Stimulated activated naive CD8-positive, alpha-beta T cell treated with anti-CD3 and anti-CD28 coated beads, Interleukin-15, Interleukin-2, amounts not matched to agents 100 ng/mL and 50 ng/mL, for 24 hours (primary cell): ENCODE results near the gene GAREM1.
A peak's percentile ranks its signal among the peaks of the same experiment; 100 is the strongest.

Experiments
- H3K27ac Mint-ChIP-seq: one replicate; pipeline ENCODE4 v1.8.0; 2021; ENCODE audit warnings: mild to moderate bottlenecking, mixed read lengths
- H3K27me3 Mint-ChIP-seq: one replicate; pipeline ENCODE4 v1.8.0; 2021; ENCODE audit warnings: mixed read lengths
- H3K36me3 Mint-ChIP-seq: one replicate; pipeline ENCODE4 v1.8.0; 2021; ENCODE audit warnings: low read depth, mixed read lengths
- H3K4me1 Mint-ChIP-seq: one replicate; pipeline ENCODE4 v1.8.0; 2021; ENCODE audit warnings: low read depth, mixed read lengths
- H3K4me3 Mint-ChIP-seq: one replicate; pipeline ENCODE4 v1.8.0; 2021; ENCODE audit warnings: mild to moderate bottlenecking, mixed read lengths
- H3K9me3 Mint-ChIP-seq: one replicate; pipeline ENCODE4 v1.8.0; 2021; ENCODE audit warnings: mixed read lengths

GAREM1 gene

DNA sequence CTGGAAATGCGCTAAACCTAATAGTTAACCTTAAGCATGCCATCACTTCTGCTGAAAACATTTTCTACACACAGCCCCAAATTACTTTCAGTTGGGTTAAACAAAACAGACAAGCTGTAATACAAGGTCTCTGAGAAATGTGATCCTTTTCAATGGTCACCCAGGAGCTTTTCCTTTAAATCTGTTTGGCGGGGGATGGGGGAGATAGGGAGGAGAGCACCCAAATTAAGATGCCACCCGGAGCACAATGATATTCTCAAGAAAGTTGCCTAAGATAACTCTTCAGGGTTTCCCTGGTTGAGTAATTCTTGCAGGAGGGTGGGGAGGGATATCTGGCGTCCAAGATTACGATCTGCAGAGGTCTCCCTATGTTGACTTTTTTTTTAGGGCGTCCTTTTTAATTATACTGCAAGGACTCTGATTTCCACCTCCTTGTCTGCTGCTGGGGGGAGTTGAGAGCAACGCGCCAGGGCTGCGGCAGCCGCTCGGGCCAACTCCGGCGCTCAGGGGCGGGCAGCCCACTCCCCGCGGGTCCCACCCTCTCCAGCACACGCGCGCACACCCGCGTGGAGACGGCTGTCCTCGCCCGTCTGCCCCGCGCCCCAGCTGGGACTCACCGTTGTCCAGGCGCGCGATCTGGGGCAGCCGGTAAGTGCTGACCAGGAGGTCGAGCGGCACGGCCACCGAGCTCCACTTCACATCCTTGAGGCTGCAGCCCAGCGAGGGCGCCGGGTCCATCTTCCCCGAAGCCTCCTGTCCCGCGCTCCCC, 807 bp downstream of the GAREM1 start:
- H3K27ac Mint-ChIP-seq = no peak overlapping the region
- H3K27me3 Mint-ChIP-seq = peaks cover 72% of the 10 kb centered on the region
- H3K4me1 Mint-ChIP-seq = peaks cover 26% of the 10 kb centered on the region
- H3K36me3 Mint-ChIP-seq = no peaks in the 10 kb centered on the region
- H3K9me3 Mint-ChIP-seq = no peaks in the 10 kb centered on the region
- H3K4me3 Mint-ChIP-seq = peak overlapping the region; percentile 73

DNA sequence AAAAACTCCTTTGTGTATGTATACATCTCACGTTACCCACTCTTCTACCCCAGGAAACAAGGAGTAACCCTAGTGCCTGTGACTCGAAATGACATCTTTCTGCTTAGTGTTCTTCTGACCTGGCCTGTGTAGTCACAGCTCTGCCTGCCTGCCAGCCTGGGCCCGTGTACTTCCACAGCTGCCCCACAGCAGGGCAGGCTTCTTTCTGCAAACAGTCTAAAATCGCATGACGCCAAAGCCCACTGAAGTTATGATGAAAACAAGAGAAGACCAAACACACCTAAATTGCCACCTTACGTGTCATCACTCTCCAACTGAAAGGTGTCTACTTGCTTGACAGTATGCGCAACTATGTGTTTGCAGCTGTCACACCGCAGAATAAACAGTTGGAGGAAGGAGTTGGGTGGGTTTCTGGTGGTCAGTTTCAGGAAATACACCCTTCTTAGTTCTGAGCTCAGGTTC, 1.5 kb downstream of the GAREM1 start:
- Mint-ChIP-seq H3K27ac (no peak overlapping the region), H3K4me1 (peaks cover 26% of the 10 kb centered on the region), H3K4me3 (peak overlapping the region; percentile 73), H3K36me3 (no peaks in the 10 kb centered on the region), H3K27me3 (peaks cover 74% of the 10 kb centered on the region), H3K9me3 (no peaks in the 10 kb centered on the region)

DNA sequence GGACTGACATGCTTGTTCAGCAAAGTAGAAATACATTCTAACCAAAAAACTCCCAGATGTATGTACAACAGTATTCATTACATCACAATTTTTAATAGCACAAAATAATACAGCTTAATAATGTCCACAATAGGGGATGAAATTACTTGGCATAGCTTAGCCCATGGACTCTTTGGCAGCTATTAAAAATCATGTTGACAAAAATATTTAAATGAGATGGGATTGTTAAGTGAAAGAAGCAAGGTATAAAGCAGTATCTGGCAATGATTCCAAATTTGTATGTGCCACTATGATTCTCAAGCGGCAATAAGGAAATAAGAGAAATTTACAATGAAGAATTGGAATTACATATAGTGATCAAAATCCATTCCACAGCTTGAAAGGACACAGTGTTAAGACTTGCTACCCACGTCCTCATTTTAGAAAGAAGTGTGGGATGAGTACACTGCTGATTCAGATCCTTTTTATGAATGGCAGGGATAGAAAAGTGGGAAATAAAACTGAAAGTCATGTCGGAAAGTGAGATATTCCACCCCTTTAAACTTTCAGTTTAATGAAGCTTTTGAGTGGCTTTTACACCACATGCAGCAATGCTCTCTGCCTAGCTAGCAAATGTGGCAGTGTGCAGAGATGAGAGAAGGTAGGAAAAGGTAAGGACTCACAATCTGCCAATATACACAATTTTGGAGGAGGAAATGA, 2.4 kb downstream of the GAREM1 start:
- Mint-ChIP-seq H3K4me3 (no peak overlapping the region), H3K27ac (no peak overlapping the region), H3K4me1 (peaks cover 26% of the 10 kb centered on the region), H3K9me3 (no peaks in the 10 kb centered on the region), H3K36me3 (no peaks in the 10 kb centered on the region), H3K27me3 (peaks cover 66% of the 10 kb centered on the region)

DNA sequence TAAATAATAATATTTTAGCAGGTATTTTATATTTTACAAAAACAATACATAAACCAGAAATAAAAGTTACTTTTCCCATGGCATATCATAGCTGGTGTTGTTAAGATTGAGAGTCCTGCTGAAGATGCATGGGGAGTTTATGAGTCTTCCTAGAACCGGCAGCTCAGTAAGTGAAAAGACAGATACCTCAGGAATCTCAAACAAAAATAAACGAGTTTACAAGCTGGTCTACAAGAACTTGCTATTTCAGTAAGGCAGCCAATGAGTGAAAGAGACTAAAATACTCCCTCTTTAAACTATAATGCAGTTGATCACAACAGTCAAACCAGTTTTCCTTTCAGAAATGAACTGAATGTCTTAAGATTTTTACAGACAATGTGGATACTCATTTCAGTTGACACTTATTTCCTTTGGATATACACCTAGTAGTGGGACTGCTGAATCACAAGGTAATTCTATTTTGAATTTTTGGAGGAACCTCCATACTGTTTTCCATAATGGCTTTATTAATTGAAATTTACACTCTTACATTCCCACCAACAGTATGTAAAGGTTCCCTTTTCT, 8.9 kb downstream of the GAREM1 start:
- no peak overlapping the region for H3K4me3 Mint-ChIP-seq
- no peaks in the 10 kb centered on the region for H3K4me1 Mint-ChIP-seq
- no peaks in the 10 kb centered on the region for H3K36me3 Mint-ChIP-seq
- no peaks in the 10 kb centered on the region for H3K9me3 Mint-ChIP-seq
- peaks cover 58% of the 10 kb centered on the region for H3K27me3 Mint-ChIP-seq
- H3K27ac Mint-ChIP-seq = no peak overlapping the region

DNA sequence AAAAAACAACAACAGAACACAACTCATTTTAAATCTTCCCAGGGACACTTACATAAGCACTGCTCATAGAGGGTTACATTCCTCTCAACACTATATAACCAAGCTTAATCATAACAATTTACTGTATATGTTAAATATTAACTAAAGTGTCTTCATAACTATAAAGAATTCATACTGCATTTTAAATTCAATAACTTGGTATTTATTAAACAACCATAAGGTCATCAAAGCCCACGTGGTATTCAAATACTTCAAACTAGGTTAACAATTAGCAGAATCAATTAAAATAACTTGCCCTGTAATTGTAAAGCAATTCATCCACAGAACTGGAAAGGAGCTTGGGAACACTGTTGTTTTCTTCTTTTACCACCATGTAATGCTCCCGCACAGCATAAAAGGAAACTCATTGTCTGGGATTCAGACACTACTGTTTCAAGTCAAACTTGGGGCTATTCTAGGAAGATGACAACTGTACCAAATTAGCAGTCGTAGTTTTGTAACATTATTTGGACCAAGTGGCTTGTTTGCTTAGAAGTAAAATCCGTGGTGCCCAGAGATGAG, 10.4 kb downstream of the GAREM1 start:
- Mint-ChIP-seq H3K4me1 (no peaks in the 10 kb centered on the region), H3K4me3 (no peak overlapping the region), H3K27me3 (peaks cover 58% of the 10 kb centered on the region), H3K36me3 (no peaks in the 10 kb centered on the region), H3K9me3 (no peaks in the 10 kb centered on the region), H3K27ac (no peak overlapping the region)

DNA sequence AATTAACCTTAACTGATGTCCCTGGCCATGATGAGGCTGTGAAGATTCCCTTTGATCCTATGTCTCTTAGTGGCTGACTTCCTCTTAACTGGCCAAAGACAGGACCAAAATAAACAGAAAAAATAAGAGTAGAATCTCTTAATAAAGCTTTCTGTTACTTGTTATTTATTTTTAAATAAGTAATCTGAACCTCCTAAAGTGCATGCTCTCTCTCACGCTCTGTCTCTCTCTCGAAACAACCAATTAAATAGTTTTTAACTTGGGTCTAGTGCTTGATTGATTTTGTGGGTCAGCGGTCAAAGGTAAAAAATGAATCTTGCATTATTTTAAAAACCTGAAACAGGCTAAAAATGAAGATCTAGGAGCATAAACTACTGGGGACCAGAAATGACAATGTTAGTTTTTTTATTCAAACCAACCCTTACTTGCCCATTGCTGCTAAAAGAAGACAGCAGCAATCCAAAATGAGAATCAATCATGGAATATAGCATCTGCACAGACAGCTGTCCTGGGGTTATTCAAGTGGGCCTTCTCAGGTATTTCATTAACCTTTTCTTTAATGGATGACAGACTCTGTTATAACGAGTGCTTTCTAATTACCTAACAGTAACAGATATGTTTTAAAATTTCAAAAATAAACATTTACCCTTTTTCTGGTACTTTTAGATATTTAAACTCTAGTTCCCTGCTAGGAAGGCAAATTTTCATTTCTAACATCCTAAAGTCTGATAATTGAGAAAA, 11.2 kb downstream of the GAREM1 start:
- no peaks in the 10 kb centered on the region for H3K36me3 Mint-ChIP-seq
- no peak overlapping the region for H3K4me3 Mint-ChIP-seq
- no peaks in the 10 kb centered on the region for H3K9me3 Mint-ChIP-seq
- no peaks in the 10 kb centered on the region for H3K4me1 Mint-ChIP-seq
- peaks cover 60% of the 10 kb centered on the region for H3K27me3 Mint-ChIP-seq
- H3K27ac Mint-ChIP-seq = no peak overlapping the region

DNA sequence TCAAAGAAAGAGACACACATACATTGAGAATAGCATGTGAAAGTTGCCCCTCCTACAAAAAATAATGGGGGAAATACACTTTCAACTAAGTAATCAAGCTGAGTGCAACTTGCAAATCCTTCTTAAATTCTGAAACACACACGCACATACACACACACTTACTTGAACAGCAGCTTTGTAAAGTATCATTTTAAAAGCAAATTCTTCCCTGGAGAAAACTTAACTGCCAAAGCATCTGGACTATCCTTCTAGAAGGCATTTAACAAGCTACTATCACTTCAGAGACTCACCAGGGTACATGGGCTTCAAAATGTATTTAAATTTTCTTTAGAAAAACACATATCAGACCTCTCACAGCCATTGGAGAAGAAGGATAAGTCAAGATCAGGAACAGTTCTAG, 15.3 kb downstream of the GAREM1 start:
- Mint-ChIP-seq H3K4me3 (no peak overlapping the region), H3K4me1 (no peaks in the 10 kb centered on the region), H3K27ac (no peak overlapping the region), H3K27me3 (peaks cover 53% of the 10 kb centered on the region), H3K36me3 (no peaks in the 10 kb centered on the region), H3K9me3 (no peaks in the 10 kb centered on the region)

DNA sequence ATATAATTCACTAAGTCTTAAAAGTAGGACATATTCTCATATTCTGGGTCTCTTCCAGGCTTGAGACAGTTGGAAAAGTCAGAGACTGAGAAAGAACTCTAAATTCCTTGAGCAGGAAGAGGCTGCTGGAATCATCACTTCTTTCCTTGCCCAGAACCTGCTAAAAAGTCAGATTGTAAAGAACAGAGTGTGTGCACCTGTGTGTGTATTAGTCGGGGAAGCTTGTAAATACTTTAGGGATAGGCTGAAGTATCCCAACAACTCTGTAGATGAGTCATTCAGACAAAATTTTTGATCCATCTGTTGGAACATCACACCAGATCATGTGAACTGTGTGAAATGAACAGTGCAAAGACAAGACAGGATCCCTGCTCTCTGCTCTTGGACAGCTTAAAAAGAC, 16.1 kb downstream of the GAREM1 start:
- Mint-ChIP-seq H3K27me3 (peaks cover 46% of the 10 kb centered on the region), H3K36me3 (no peaks in the 10 kb centered on the region), H3K4me3 (no peak overlapping the region), H3K4me1 (no peaks in the 10 kb centered on the region), H3K27ac (no peak overlapping the region), H3K9me3 (no peaks in the 10 kb centered on the region)

DNA sequence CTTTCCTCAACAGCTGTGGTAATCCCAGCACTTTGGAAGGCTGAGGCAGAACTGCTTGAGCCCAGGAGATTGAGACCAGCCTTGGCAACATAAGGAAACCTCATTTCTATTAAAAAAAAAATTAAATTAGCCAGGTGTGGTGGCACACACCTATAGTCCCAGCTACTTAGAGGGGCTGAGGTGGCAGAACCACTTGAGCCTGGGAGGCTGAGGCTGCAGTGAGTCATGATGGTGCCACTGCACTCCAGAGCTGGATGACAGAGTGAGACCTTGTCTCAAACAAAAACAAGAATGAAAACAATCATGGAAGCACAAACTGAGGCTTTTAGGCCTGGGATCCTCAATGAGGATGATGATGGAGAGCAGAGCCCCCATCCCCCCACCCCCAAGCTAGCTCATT, 19.8 kb downstream of the GAREM1 start:
- peaks cover 31% of the 10 kb centered on the region for H3K27me3 Mint-ChIP-seq

DNA sequence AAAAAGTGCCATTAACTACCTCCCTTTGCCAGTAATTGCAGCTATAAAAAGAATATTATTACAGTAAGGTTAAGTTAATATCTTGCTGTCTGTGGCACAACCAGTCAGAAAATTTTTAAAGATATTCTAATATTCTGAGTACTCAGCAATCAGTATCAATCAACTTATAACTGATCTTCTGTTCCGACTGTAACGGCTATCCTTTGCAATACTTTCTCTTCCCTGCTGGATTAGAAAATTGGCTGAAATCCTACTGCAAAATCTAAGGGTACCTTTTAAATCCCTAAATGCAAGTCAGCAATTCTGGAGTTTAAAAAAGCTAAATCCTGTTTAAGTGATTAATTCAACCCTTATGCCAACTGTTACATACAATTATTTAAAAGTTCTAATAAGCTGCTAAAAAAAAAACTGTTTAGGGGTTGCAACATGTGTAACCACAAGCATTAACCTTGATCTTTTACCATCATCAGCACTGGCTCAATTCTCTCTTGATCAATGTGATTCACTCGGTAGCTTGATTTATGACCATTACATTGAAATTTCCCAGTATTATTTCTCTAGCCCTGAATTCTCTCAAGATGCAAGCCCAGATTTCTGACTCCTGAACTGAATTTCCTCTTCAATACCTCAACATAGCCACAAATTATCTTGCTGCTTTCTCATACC, 20.5 kb downstream of the GAREM1 start:
- Mint-ChIP-seq H3K9me3 (no peaks in the 10 kb centered on the region), H3K4me1 (no peaks in the 10 kb centered on the region)

More for the DNA sequence above, 19.8 kb downstream of the GAREM1 start:
- H3K4me3 Mint-ChIP-seq = no peak overlapping the region
- no peaks in the 10 kb centered on the region for H3K4me1 Mint-ChIP-seq
- no peak overlapping the region for H3K27ac Mint-ChIP-seq
- H3K36me3 Mint-ChIP-seq = no peaks in the 10 kb centered on the region
- H3K9me3 Mint-ChIP-seq = no peaks in the 10 kb centered on the region

DNA sequence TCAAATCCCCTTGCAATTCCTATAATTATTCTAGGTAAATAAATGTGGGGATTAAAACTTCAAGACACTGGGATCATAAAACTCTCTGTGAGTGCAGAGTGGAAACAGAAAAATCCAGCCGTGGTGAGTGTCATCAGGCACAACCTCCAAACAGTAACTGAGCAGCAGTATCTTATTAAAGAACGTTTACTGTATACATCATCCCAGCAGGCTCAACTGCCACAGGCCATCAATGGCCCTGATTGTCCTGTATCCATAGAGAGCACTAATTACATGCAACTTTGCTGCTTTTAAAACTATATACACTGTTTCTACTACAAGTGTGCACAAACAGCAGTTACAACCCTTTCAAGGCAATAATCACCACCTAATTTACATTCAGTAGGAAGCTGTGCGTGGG, 23.9 kb downstream of the GAREM1 start:
- Mint-ChIP-seq H3K4me1 (no peaks in the 10 kb centered on the region), H3K36me3 (no peaks in the 10 kb centered on the region), H3K27me3 (peaks cover 10% of the 10 kb centered on the region), H3K27ac (no peak overlapping the region), H3K4me3 (no peak overlapping the region), H3K9me3 (no peaks in the 10 kb centered on the region)

More for the DNA sequence above, 20.5 kb downstream of the GAREM1 start:
- peaks cover 24% of the 10 kb centered on the region for H3K27me3 Mint-ChIP-seq
- H3K27ac Mint-ChIP-seq = no peak overlapping the region
- H3K36me3 Mint-ChIP-seq = no peaks in the 10 kb centered on the region
- no peak overlapping the region for H3K4me3 Mint-ChIP-seq

DNA sequence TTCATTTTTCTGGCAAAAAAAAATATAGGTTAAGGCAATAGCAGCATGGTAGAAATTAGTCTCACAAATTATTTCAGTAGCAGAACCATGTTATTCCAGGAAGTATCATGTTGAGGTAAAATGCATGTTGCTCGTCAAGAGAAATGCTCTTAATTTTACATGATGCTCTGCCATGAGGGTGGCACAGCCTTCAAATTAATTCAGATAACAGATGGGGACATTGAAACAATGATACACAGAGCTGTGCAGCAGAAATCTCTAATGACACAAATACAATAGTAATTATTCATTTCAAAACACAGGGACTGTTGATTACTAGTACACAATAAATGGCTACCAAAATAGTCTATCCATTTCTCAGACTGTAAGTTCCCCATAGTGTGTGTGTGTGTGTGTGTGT, 24.8 kb downstream of the GAREM1 start:
- Mint-ChIP-seq H3K4me3 (no peak overlapping the region), H3K27me3 (peaks cover 15% of the 10 kb centered on the region), H3K36me3 (no peaks in the 10 kb centered on the region), H3K27ac (no peak overlapping the region), H3K4me1 (no peaks in the 10 kb centered on the region), H3K9me3 (no peaks in the 10 kb centered on the region)

DNA sequence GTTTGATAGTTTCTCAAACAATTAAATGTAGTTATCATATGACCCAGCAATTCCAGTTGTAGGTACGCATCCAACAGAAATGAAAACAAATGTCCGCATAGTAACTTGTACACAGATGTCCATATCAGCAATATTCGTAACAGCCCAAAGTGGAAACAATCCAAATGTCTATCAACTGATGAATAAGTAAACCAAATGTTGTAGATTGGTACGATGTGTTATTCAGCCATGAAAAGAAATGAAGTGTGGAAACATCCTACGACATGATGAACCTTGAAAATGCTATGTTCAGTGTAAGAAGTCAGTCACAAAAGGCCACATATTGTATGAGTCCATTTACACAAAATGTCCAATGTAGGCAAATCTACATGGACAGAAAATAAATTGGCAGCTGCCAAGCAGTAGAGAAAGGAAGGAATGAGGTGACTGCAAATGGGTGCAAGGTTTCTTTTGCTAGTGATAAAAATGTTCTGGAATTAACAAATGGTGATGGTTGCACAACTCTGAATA, 26.9 kb downstream of the GAREM1 start:
- Mint-ChIP-seq H3K4me1 (no peaks in the 10 kb centered on the region), H3K27me3 (peaks cover 15% of the 10 kb centered on the region), H3K36me3 (no peaks in the 10 kb centered on the region), H3K27ac (no peak overlapping the region), H3K9me3 (no peaks in the 10 kb centered on the region), H3K4me3 (no peak overlapping the region)

DNA sequence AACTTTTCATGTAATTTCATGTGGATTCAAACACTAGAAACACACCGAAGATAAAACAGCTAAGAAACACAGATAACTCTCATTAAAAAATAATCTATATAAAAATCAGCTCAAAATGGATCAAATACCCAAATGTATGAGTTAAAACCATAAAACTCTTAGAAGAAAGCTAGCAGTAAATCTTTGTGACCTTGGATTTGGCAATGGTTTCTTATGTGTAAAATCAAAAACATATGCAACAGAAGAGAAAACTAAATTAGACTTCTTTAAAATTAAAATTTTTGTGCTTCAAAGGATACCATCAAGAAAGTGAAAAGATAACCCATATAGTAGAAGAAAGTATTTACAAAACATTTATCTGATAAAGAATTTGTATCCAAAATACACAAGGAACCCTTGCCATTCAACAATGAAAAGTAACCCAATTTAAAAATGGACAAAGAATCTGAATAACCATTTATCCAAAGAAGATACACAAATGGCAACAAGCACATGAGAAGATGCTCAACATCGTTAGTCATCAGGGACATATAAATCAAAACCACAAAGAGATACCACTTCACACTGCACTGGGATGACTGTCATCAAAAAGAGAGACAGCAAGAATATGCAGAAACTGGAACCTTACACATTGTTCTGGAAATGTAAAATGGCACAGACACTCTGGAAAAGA, 27.5 kb downstream of the GAREM1 start:
- Mint-ChIP-seq H3K4me1 (no peaks in the 10 kb centered on the region), H3K27ac (no peak overlapping the region), H3K36me3 (no peaks in the 10 kb centered on the region), H3K9me3 (no peaks in the 10 kb centered on the region), H3K4me3 (no peak overlapping the region), H3K27me3 (peaks cover 15% of the 10 kb centered on the region)
